NCI-H1105 treated with DMSO at 0.1 percent for 48 hours (cell line): ENCODE results near the gene TRABD2B.

Source experiments
- DNase-seq: peaks from one replicate; lab custom pipeline; 2025; lab: John Stamatoyannopoulos, UW

Gene TRABD2B

DNA sequence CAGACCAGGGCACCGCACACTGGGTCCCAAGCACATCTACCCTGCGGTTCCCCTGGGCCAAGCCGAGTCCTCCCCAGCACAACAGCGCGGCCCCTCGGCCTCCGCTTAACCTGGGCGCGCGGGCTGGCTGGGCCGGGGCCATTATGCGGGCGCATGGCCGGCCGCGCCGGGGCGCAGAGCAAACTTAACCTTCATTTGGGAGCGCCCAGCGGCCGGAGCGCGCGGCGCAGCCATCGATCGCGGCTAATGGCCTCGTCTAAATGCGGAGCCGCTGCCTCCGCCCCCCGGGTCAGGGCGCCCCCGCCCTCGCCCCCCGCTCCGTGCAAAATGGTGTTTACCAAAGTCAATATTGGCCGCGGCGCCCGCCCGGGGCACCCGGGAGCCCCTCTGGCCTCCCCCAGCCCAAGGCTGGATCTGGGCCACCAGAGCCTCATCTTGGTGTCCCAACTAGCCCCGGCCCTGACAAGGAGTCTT is 272.1 kb downstream of the TRABD2B start:
- DNase-seq, result no peak

DNA sequence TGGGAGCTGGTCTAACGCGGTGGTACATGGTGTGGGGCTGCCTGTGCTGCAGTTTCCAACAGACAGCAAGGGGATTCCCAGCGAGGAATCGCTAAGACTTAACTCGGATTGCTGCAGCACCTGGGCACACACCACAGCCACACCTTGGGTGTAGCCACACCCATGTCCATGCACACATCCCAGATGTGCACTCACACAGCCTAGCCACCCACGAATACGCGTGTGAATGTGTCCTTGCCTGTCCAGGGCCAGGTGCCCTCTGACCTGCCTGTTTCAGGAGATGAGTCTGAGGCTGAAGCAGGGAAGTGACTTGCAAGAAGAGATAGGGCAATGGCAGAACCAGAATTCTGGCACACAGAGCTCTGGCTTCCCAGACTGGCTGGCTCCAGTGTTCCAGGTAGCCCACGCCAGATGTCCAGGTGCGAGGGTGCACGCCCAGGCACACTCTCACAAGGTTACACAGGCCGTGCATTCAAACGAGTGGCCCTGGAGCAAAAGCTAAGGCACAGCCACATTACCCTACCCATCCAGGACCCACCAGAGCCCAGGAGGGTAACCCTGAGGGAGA is 272.7 kb downstream of the TRABD2B start:
- DNase-seq, result peak; percentile 32

DNA sequence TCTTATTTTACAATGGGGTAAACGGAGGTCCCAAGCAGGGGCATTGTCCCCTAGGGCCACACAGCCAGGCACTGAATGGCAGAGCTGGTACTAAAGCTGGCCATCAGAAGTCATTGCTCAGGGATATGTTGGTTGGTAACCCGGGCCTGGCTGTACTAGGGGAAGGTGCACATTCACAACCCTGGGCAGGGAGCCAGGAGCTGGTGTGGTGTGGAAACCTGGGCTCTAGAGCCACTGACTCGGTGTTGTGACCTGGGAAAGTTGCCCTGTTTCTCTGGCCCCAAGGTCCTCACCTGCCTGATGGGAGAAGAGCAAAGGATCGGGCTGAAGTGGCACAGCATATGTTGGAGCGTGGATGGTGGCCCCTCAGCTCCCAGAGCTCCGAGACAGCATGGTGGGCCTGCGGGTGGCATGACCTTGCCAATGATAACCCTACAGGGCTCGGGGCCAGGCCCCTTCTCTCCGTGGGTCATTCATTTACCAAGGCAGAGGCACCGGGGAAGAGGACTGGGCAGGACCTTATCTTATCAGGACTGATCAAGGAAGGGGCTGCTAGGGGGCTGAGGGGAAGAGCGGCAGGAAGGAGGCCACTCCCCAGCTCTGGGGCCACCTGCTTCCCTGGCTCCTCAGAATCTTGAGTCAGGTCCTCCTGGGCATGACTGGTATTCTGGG is 274.1 kb downstream of the TRABD2B start:
- DNase-seq, result no peak

GRCh38 chr1:47722101-47722500 is 275.1 kb downstream of the TRABD2B start:
- DNase-seq, result no peak

DNA sequence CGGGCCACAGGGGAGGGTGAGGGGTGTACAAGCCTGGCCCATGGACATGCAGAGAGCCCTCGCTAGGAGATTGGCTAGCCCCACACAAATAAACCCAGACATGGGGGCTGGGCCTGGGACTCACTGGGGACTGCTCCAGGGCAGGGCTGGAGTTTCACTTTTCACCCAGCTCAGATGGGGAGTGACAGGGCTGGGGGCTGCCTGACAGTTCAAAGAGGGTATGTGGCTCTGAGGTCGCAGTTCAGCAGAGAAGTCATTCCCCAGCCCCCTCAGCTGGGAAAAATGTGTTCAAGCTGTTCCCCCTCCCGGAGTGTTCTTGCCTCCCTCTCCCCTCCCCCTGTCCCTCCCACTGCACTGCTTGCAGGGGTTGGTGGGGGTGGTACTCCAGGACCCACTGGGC is 277.1 kb downstream of the TRABD2B start:
- DNase-seq, result no peak

DNA sequence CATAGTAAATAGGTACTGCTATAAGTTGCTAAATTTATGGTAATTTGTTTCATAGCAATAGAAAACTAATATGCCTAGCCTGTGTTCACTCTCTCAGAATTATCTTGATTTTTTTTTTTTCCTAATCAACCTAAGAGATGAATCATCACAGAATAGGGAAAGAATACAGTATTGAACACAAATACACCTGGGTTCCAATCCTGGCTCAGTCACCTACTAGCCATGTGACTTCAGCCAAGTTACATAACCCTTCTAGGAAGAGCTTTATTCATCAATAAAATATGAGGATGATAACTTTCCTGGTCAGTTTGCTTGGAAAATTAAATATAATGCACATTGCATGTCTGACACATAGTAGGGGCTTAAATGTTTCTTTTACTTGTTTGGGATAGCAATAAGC is 279.8 kb downstream of the TRABD2B start:
- DNase-seq, result no peak

- DNase-seq, result no peak
Measured at GRCh38 chr1:47713975-47714767, 283.0 kb downstream of the TRABD2B start.

- DNase-seq, result no peak
Measured at GRCh38 chr1:47713333-47713953, 283.7 kb downstream of the TRABD2B start.

DNA sequence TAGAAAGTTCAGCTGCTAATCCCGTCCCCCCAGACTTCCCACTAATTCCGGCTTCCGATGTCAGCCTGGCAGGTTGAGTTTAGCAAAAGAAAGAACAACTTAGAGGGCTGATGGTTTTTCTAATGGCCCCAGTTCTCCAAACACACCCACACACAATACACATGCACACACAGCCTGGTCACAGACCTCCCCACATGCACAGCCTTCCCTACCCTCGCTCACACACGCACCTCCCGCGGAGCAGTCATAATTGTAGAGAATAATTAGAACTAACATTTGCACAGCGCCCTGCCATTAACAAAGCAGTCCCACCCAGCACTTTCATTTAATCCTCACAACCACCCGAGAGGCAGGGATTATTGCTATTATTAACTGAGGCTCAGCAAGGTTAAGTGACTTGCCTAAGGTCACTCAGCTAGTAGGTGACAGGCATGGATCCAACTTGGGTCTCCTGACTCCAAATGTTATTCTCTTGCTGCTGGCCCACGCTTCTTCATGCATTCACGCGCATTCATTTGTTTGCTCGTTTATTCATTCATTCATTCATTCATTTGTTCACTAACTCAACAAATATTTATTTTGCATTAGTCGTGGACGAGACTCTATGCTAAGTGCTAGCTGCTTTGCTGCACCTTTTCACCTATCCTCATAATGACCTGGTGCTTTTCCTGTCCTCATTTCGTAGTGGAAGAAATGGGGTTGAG is 284.4 kb downstream of the TRABD2B start:
- no peak for DNase-seq

DNA sequence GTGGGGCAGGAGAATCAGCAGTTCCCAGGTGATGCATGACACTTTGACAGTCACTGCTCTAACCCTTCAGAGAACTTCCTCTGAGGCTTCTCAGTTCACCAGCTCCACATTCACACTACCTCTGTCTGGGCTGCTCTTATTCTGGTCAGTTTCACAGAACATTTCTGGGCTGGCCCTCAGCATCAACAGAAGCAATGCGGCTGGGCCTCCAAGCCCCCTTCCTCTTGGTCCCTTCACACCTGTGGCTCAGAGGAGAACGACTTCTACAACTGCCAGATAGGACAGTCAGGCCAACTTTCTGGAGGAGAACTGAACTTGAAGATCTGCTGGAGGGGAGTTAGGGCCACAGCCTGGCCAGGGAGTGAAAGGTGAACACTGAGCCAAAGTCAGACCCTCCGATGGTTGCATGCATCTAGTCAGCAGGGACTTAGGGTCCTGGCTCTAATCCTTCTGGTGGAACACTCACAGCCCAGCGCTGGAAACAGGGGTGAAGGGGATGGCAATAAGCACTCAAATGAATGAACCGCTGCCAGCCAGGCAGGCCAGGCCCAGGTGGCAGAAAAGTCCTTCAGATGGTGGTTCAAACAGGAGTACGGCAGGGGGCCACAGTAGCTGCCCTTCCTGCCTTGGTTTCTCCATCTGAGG is 285.2 kb downstream of the TRABD2B start:
- no peak for DNase-seq

DNA sequence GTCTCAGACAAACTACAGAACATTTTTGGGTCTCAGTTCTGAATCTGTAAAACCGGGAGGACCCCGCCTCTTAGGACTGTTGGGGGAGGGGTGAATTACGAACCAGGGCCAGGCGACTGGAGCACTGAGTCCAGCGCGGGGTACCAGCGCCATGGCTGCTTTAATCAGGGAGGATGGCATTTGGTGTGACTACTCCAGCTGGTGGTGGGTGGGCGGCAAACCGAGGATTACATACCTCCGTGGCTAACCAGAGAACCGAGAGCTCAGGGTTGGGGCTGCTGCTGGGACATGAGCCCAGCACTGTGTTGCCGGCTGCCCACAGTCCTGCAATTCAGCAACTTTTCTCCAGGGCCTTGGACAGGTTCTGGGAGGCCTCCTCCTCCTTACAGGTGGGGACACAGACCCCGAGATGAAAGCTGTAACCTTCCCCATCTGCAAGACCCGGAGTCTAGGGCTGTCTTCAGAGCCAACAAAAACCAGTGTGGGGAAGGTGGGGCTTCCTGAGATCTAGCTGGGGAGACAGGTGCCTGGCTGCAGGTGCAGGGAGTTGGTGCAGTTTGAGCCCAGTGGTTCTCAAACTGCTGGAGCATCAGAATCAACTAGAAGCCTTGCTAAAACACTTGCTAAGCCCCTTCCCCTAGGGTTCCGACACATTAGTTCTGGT is 285.9 kb downstream of the TRABD2B start:
- no peak for DNase-seq
